Measurements from ENCODE around the gene DTNBP1. TPM values are rescaled to one million over a fixed set of nuclear protein-coding genes. Genes with fewer than 3 reads are reported as not detected.

Gene DTNBP1
- total and polyA plus RNA-seq, 2 of the 4 experiments (the other 2 are of a cell fraction): 4.8 to 18.7 TPM

DNA sequence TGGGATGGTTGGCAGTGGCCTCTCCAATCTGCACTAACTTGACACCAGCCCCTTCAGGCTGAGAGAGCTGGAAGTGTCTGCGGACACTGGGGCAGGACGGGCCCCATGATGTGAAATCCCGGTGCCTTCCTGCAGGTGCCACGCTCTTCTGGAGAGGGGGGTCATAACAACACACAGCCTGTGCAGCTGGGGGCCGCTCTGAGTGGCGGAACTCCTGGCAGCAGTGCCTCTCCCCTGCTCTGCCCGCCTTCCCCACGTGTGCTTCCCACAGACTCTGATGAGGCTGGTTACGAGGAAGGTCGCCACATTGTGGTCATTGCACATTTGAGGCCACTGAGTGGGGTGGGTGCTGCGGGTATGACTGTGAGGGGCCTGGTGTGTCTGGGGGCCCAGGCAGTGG, 145.2 kb downstream of the DTNBP1 start:
- H4K20me1 ChIP-seq (ENCODE audit: insufficient read depth, low read length): peaks cover 3% of the 10 kb centered on the region
- dilution Hi-C loops (cut with HindIII; ENCODE audit: low sequenced_read_pairs, unreplicated experiment): no loop called here
- intact Hi-C loops (cut with micrococcal nuclease): no loop called here

More for the DNA sequence above, 145.2 kb downstream of the DTNBP1 start:
- BruUV-seq (replicated peaks): no TSS peak
- no peak overlapping the region for H3K4me3 ChIP-seq (ENCODE audit: insufficient read depth, low read depth, low read length)
- H2BK120ac ChIP-seq (ENCODE audit: low read depth, low read length): no peak overlapping the region
- no peak overlapping the region for H3K9ac ChIP-seq (ENCODE audit: low read depth, low read length)
- no peaks in the 10 kb centered on the region for H3K27me3 ChIP-seq (ENCODE audit: control insufficient read depth, insufficient read depth, low read length)
- CTCF ChIA-PET: no interaction called here
- H3K27ac ChIP-seq (ENCODE audit: insufficient read depth, low read length): no peak overlapping the region
- H3K9me3 ChIP-seq (ENCODE audit: control insufficient read depth, insufficient read depth, low read length): no peaks in the 10 kb centered on the region
- DNase-seq (no peak), ATAC-seq (ENCODE audit: low read depth) (no peak)
- peaks cover 5 to 24% of the 10 kb centered on the region in 2 experiments; a peak in 3 of 4 replicates for H3K79me1 ChIP-seq (ENCODE audit: low read depth in 1 of 2, low read length in 2 of 2)
- no peak for TF ChIP-seq SMC3 (IDR thresholded peaks at IDR 0.05; ENCODE audit: low read depth, low read length)
- TF ChIP-seq RFX5 (IDR thresholded peaks at IDR 0.05; ENCODE audit: low read depth, low read length): no peak
- TF ChIP-seq POLR2A (IDR thresholded peaks at IDR 0.05; ENCODE audit: low read depth, low read length): no peak
- TF ChIP-seq, protein P1, sequence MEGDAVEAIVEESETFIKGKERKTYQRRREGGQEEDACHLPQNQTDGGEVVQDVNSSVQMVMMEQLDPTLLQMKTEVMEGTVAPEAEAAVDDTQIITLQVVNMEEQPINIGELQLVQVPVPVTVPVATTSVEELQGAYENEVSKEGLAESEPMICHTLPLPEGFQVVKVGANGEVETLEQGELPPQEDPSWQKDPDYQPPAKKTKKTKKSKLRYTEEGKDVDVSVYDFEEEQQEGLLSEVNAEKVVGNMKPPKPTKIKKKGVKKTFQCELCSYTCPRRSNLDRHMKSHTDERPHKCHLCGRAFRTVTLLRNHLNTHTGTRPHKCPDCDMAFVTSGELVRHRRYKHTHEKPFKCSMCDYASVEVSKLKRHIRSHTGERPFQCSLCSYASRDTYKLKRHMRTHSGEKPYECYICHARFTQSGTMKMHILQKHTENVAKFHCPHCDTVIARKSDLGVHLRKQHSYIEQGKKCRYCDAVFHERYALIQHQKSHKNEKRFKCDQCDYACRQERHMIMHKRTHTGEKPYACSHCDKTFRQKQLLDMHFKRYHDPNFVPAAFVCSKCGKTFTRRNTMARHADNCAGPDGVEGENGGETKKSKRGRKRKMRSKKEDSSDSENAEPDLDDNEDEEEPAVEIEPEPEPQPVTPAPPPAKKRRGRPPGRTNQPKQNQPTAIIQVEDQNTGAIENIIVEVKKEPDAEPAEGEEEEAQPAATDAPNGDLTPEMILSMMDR (conservative IDR thresholded peaks at IDR 0.05; ENCODE audit: low read depth, low read length): no peak
- TF ChIP-seq, protein P2, sequence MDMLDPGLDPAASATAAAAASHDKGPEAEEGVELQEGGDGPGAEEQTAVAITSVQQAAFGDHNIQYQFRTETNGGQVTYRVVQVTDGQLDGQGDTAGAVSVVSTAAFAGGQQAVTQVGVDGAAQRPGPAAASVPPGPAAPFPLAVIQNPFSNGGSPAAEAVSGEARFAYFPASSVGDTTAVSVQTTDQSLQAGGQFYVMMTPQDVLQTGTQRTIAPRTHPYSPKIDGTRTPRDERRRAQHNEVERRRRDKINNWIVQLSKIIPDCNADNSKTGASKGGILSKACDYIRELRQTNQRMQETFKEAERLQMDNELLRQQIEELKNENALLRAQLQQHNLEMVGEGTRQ (IDR thresholded peaks at IDR 0.05; ENCODE audit: low read depth, low read length): no peak
- TF ChIP-seq FOS (IDR thresholded peaks at IDR 0.05; ENCODE audit: low read depth, low read length): no peak
- no peak for TF ChIP-seq MXI1 (IDR thresholded peaks at IDR 0.05; ENCODE audit: borderline replicate concordance, low read depth, low read length)
- TF ChIP-seq RCOR1 (IDR thresholded peaks at IDR 0.05; ENCODE audit: insufficient replicate concordance, low read length): no peak
- no peak for TF ChIP-seq MAFK (IDR thresholded peaks at IDR 0.05; ENCODE audit: low read depth, low read length)
- no peak overlapping the region for H3K18ac ChIP-seq (ENCODE audit: low read depth, low read length)
- no peak overlapping the region for H2BK20ac ChIP-seq (ENCODE audit: low read depth, low read length)
- in situ Hi-C loops (cut with MboI; ENCODE audit: low sequenced_read_pairs): no loop called here
- no peak overlapping the region for H4K8ac ChIP-seq (ENCODE audit: low read depth in 2 of 2, low read length in 2 of 2)
- H2BK15ac ChIP-seq (ENCODE audit: low read depth, low read length): no peak overlapping the region
- H3K36me3 ChIP-seq (ENCODE audit: control insufficient read depth, insufficient read depth, low read length): peaks cover 71% of the 10 kb centered on the region
- no peak overlapping the region for H3K4ac ChIP-seq (ENCODE audit: low read depth, low read length)
- POLR2A ChIA-PET (ENCODE audit: unreplicated experiment): no interaction called here
- no peak overlapping the region for H3K14ac ChIP-seq (replicated peaks; ENCODE audit: low read depth, low read length)
- WGBS, 2 experiments (ENCODE audit: extremely low coverage in 2 of 2, insufficient read length in 1 of 2): 100% methylated on average over 3 of the region's 11 CpGs; no CpG with 5 or more reads in 1 of the 2 experiments
- no peak overlapping the region for H4K5ac ChIP-seq (ENCODE audit: low read depth, low read length)
- H3K56ac ChIP-seq (ENCODE audit: extremely low read depth, insufficient read depth, low read length): no peak overlapping the region
- no peak overlapping the region for H2AFZ ChIP-seq (replicated peaks; ENCODE audit: low read length, poor library complexity)
- H2AK5ac ChIP-seq (ENCODE audit: low read depth, low read length): no peak overlapping the region
- peaks cover 10% of the 10 kb centered on the region for H3K9me1 ChIP-seq (ENCODE audit: insufficient read depth, low read length)
- no peaks in the 10 kb centered on the region for H3K4me1 ChIP-seq (ENCODE audit: control insufficient read depth, insufficient read depth, low read length)
- no peak overlapping the region for H2AK9ac ChIP-seq (replicated peaks; ENCODE audit: low read depth, low read length, poor library complexity)
- H3K23ac ChIP-seq (ENCODE audit: low read depth, low read length): no peak overlapping the region
- H3K4me2 ChIP-seq (ENCODE audit: low read depth, low read length): no peak overlapping the region
- no peak overlapping the region for H4K91ac ChIP-seq (ENCODE audit: insufficient read depth, low read depth, low read length)
- H2BK5ac ChIP-seq (ENCODE audit: low read depth, low read length, poor library complexity, severe bottlenecking): no peak overlapping the region
